Measurements from ENCODE around the gene BAIAP3.

Gene BAIAP3

GRCh38 chr16:1354815-1355540, 21.5 kb downstream of the BAIAP3 start:
- DNase-seq (ENCODE audit: extremely low read depth, low read depth) = no peak
- no peak for TF ChIP-seq CTCF (IDR thresholded peaks at IDR 0.05; ENCODE audit: low read depth, low read length, missing control alignments)
- H3K4me3 ChIP-seq (replicated peaks; ENCODE audit: low read depth, low read length) = no peak overlapping the region

- no peak for TF ChIP-seq CTCF (IDR thresholded peaks at IDR 0.05; ENCODE audit: low read depth, low read length, missing control alignments)
- DNase-seq (ENCODE audit: extremely low read depth, low read depth) = no peak
- no peak overlapping the region for H3K4me3 ChIP-seq (replicated peaks; ENCODE audit: low read depth, low read length)
Measured at GRCh38 chr16:1355591-1355990, 22.1 kb downstream of the BAIAP3 start.

- H3K4me3 ChIP-seq (replicated peaks; ENCODE audit: low read depth, low read length) = no peak overlapping the region
- DNase-seq (ENCODE audit: extremely low read depth, low read depth) = no peak
- no peak for TF ChIP-seq CTCF (IDR thresholded peaks at IDR 0.05; ENCODE audit: low read depth, low read length, missing control alignments)
Measured at GRCh38 chr16:1356061-1356900, 22.8 kb downstream of the BAIAP3 start.

GRCh38 chr16:1357906-1358566, 24.6 kb downstream of the BAIAP3 start:
- no peak for TF ChIP-seq CTCF (IDR thresholded peaks at IDR 0.05; ENCODE audit: low read depth, low read length, missing control alignments)
- no peak overlapping the region for H3K4me3 ChIP-seq (replicated peaks; ENCODE audit: low read depth, low read length)
- no peak for DNase-seq (ENCODE audit: extremely low read depth, low read depth)

GRCh38 chr16:1361685-1362360, 28.4 kb downstream of the BAIAP3 start:
- no peak overlapping the region for H3K4me3 ChIP-seq (replicated peaks; ENCODE audit: low read depth, low read length)
- no peak for DNase-seq (ENCODE audit: extremely low read depth, low read depth)
- TF ChIP-seq CTCF (IDR thresholded peaks at IDR 0.05; ENCODE audit: low read depth, low read length, missing control alignments) = no peak

- DNase-seq (ENCODE audit: extremely low read depth, low read depth) = no peak
- TF ChIP-seq CTCF (IDR thresholded peaks at IDR 0.05; ENCODE audit: low read depth, low read length, missing control alignments) = no peak
- no peak overlapping the region for H3K4me3 ChIP-seq (replicated peaks; ENCODE audit: low read depth, low read length)
Measured at GRCh38 chr16:1362807-1363206, 29.4 kb downstream of the BAIAP3 start.

All from HFF-Myc (cell line).